ENCODE results near the gene BTBD17.

BTBD17 gene

DNA sequence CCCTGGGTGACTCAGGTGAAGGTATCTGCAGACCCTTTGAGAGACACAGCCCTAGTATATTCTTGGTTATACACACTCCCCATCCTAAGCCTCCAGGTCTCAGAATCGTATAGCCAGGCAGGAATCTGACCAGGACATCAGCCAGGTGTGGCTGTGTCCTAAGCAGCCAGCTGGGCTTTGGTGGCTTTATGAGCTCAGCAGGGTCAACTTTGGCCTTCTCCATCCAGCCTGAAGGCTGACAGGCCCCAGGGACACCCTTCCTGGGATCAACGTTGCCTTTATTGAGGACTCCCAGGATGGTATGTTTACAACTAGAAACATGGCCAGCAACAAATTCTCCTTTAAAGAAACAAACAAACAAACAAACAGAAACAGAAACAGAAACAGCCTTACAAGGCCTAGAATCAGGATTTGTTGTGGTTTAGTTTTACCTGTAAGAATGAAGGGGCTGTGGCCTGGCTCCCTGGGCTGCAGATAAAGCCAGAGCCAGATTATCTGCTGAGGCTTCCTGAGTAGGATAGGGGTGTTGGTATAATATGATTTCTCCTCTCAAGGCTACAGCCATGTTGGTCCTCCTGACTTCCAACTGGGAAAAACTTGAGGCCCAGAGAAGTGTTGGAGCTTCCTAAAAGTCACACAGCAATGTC, 27.2 kb downstream of the BTBD17 start:
- no peak for DNase-seq

DNA sequence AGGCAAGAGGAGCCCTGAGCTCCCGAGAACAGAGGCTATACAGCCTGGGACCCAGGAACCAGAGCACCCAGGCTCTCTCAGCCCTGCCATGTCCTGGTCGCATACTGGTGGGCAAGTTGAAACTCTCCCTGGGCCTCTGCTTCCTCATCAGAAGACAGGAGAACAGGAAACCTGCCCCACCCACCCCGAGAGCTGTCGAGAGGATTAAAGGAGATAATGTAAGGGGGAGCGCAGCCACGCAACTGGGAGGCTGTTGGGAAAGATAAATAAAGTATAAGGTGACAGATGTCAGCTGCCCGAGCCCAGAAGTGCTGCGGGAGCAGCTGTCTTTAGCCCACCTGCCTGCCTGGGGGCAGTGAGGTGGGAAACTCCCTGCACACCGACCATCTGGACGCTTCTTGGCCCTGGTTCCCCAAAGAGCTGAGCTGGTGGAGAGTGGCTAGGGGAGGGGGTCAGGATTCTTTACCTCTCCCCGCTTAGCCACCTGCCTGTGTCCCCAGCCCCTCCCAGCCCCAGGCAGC, 28.8 kb downstream of the BTBD17 start:
- no peak for DNase-seq

DNA sequence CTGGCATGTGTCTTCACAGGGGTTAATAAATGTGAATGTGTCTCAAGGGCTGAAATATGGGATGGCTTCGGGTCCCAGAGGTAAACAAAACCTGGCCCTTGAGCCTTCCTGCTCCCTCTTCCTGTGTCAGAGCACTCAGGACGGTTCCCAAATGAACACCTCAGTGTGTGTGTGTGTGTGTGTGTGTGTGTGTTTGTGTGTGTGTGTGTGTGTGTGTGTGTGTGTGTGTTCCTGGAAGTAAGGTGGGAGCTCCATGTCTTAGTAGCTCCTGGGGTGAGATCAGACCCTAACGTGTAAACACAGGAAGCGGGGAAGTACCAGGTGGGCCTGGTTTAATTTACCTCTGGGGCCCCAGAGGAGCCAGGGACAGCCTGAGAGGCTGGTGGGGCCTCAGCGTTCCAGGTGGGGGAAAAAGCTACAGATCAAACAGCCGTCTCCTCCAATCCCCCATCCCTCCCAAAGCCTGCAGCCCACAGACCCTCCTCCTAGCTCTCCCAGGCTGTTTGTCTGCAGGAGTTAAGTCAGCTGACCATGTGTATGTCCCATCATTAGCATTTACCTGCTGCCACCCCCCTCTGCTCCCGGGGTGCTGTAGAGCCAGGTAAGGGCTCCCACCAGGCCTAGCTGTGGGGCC, 29.5 kb downstream of the BTBD17 start:
- DNase-seq, result no peak

DNA sequence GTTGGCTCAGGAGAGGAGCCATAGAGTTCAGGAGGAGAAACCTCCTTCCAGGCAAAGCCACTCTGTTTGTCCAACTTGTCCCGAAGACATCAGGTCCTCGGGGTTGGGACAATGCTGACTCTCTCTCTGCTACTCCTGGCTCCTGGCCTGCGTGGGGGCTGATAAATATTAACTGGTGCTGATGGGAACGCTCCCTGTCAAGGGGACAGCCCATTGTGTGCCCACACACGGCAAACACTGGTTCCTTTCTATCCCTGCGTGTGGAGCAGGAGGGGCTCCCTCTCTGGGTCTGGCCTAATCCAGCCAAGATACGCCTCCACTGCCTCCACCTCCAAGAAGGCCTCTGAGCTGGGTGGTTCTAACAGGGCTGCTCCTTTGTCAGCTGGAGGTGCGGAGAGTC, 31.2 kb downstream of the BTBD17 start:
- DNase-seq, result no peak

DNA sequence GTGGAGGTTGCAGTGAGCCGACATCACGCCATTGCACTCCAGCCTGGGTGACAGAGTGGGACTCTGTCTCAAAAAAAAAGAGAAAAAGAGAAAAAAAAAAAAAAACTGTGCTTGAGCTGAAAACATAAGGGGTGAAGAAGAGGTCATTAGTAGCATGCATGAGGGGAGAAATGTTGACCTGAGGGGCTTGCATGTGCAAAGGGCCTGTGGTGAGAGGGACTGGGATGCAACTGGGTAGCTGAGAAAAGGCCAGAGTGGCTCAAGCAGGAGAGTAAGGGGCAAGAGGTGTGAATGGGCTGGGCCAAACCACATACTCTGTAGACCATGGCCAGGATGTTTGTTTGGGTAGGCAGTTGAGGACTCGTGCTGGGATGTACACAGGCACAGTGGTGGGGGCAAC, 32.3 kb downstream of the BTBD17 start:
- DNase-seq, result no peak

DNA sequence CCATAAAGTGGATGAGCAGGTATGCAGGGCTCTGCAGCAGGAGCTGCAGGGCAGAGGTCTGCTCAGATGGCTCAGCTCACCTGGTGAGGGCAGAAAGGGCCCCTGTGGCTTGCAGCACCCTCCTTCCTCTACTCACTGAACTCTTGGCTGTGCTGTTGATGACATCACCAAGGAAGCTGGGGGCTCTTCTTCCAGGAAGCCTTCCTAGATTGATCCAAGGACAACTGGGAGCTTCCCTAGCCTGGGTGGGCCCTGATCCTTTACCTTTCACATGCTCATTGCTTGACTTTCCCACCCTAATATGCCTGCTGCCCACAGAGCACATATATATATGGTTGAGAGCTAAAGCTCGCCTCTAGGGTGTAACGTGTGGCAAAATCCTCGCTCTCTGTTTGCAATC, 33.2 kb downstream of the BTBD17 start:
- no peak for DNase-seq

DNA sequence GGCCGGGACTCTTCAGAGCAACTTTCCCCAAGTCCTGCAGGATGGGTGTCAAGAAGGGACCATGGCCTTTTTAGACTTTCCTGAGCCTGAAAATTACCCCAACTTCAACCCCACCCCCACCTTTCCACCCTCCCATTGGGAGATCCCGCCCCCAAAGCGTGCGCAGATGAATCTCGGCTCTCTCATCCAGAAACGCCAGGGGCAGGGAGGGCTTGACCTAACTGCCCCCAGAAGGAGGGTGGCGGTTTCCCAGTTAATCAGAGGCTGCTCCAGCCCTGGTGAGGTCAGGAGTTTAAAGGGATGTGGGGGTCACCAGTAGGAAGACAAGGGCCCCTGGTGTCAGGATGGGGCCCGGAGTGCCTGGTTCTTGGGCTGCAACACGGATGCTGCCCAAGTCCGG, 35.2 kb downstream of the BTBD17 start:
- DNase-seq, result no peak

DNA sequence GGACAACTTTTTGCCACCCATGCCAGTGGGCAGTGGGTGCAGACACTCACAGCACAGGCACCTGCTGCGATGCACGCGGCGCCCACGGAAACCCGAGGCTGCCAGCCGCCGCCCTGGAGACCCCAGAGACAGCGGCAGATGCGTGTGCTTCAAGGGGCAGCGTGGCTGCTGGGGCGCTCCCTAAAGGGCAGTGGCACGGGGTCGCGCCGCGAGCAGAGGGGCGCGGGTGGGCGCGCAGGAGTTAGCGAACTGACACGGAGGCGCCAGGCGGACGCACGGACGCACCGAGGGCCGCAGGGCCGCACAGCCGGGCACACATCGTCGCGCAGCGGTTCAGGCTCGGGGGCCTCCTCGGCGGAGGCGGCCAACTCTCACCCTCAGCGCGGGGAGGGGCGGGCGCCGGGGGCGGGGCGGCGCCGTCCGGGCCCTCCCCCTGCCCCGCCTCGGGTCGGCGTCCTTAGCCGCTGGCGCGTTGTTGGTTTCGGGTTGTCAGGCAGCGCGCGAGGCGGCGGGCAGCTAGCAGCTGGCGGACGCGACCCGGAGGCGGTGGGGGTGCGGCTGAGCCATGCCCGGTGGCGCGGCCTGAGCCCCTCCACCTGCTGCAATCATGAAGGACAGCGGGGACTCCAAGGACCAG, 35.8 kb downstream of the BTBD17 start, which contains the start of gene KIF19:
Gene KIF19, plus strand, starts transcription at position 484 of the 637 bp plus-strand sequence. Its CDS starts 124 bp downstream, at position 608.
- peak; percentile 37 for DNase-seq

DNA sequence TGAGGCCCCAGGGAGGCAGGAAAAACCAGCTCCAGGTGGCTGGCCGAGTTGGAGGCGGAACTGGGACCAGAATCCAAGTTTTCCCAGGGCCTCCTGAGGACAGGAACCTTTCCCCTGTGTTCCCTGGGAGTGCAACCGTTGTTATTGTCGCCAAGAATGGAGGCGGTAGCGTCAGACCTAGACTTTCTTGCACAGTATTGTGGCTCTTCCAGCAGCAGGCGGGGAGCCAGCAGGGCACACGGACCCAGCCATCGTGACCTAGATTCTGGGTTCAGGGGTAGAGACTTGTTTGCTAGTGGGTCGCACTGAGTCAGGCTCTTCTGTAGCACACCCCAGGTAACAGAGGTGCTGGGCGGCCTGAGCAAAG, 36.3 kb downstream of the BTBD17 start:
- no peak for DNase-seq

DNA sequence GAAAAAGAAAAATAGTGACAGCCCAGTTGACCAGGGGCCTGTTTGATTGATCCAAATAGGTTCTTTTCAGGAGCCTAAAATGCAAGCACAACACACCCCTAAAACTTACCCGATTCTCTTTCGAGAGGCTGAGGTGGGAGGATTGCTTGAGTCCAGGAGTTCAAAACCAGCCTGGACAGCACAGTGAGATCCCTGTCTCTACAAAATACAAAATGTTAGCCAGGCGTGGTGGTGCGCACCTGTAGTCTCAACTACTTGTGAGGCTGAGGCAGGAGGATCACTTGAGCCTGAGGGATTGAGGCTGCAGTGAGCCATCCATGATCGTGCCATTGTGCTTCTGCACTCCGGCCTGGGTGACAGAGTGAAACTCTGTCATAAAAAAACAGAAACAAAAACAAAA, 37.1 kb downstream of the BTBD17 start:
- no peak for DNase-seq

DNA sequence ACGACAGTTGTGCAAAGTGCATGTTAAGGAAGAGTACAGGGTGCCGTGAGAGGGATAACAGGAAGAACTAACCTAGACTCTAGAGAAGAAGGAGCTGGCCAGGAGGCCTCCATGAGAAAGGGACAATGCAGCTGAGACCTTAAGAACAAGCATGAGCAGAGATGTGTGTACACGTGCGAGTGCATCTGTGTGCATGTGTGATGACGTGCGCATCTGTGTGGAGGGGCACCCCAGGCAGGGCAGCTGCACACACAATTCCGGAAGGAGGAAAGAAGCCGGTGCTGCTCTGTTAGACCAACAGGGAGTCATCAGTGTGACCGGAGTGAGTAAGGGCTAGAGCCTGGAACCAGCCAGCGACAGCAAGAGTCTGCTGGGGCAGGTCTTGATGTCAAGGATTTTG, 43.3 kb downstream of the BTBD17 start:
- DNase-seq, result no peak

DNA sequence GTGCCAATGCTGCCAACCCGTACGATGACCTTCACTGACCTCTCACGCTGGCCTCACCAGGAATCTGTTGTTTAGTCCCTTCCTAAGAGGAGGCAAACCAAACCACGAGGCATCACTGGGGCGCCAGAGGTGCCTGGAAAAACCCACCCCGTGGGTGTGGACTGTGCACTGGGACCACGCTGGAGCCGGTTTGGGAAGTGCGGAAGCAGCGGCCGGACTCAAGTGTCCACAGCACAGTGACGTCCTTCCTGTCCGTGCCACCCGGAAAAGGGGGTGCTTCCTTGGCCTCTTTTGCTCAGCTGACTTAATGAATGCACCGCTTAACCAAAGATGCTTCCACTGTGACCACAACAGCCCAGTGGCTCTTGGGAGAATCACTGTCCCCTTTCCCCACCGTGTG, 44.6 kb downstream of the BTBD17 start:
- no peak for DNase-seq

DNA sequence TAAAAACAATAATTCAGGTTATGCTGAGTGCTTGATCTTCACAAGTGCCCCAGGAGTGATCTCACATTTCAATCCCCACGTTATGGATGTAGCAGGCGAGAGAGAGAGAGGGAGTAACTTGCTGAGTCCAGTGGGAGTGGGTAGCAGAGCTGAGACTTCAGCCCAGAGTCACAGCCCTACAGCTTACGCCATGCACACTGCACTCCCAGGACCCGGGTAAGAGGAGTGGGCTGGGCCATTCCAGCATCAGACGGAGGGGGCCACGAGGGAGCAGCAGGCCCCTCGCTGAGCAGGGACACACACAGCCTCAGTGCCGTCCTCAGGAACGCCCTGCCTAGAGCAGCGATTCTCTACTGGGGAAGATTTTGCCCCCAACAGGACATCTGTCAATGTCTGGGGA, 45.4 kb downstream of the BTBD17 start:
- no peak for DNase-seq

DNA sequence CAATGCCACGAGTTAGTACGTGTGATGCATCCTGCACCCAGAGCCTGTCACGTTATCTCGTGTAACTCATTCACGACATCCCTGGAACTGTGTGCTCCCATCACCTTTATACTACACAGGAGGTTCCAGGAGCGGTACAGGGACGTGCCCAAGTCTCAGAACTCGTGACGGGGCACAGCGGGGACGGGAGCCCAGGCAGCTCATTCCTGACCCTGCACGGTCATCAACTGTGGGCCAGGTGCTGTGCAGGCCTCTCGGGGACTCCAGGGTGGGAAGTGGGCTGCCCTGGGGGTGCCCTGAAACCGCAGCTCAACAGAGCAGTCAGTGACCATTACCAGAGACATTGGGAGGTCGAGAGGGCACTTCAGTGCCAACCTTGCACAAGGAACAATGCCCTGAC, 46.8 kb downstream of the BTBD17 start:
- no peak for DNase-seq

DNA sequence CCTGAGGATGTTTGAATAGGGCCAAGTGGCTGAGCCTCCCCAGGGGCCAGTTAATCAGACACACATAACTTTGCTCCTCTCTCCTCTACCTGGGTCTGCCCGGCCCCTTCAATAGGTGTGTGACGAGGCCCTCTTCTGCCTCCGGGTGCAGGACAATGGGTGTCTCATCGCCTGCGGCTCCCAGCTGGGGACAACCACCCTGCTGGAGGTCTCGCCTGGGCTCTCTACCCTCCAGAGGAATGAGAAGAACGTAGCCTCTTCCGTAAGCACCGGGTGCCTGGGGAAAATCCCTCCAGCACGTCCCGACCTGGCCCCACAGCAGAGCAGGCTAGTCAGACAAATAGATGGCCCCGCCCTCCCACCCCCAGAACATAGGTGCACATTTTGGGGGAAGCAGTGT, 51.8 kb downstream of the BTBD17 start:
- DNase-seq, result no peak

DNA sequence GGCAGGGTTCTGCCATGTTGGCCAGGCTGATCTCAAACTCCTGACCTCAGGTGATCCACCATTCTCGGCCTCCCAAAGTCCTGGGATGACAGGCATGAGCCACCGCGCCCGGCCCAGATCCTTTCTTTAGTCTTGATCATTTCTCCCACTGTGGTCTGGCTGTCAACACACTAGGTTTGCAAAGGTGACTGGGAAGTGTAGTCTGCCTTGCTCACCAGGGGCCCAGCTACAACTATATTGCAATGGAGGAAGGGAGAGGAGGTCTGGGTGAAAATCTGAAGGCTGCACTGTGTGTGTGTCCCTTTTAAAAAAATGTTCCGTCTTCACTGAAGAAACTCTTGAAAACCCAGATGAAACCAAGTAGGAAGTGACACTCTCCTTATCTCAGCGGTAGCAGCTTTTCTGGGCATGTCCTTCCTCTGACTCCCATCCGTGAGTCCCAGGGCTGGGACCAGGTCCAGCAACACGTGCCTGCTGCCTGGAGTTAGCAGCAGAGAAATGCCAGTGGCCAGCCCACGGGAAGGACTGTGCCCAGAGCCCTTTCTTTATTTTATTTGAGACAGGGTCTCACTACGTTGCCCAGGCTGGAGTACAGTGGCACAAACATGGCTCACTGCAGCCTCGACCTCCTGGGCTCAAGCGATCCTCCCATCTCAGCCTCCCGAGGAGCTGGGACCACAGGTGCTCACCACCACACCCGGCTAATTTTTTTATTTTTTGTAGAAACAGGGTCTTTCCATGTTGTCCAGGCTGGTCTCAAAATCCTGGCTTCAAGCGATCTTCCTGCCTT, 53.5 kb downstream of the BTBD17 start:
- no peak for DNase-seq
